Stimulated activated CD4-positive, alpha-beta T cell treated with anti-CD3 and anti-CD28 coated beads, Interleukin-15, amount 100 ng/mL, for 24 hours (primary cell): ENCODE data around the gene ABCB8.

Experiments used
- DNase-seq: peaks from one replicate; pipeline ENCODE4 v3.0.0-alpha.2; 2020

Gene ABCB8

DNA sequence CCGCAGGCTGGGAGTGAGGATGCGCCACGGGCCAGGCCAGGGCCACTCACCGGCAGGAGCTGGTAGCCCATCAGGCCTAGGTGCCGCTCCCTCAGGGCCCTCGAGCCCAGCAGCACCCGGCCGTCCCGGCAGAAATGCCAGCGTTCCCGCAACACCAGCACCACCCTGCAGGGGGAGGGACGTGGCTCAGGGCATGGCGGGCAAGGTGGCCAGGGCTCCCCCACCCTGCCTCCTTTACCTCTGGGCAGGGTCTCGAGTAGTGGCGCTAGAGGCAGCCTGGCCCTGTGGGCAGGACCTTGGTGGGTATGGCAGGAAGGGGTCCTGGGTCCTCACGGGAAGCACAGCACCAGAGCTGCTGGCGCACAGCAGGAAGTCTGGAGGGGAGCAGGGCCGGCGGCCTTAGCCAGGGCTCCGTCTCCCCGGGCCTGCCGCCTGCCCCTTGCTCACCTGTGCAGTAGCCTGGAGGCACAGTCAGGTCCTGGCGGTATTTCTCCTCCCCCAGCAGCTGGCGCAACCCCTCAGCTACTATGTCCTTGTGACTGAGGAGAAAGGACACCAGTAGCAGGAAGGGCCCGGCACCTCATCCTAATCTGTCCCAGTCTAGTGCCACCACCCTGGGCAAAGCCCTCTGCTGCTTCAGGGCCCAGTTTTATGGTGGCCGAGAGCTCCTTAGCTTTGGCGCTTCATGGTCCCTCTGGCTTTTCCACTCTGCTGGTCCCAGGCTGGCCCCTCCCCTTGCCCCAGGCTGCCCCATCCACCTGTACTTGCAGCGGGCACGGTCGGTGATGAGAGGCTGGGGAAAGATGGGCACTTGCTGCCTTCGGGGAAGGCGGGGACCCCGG, 48.8 kb downstream of the ABCB8 start:
- DNase-seq = peak; percentile 45

GRCh38 chr7:151077705-151078232, 49.5 kb downstream of the ABCB8 start:
- DNase-seq = no peak

DNA sequence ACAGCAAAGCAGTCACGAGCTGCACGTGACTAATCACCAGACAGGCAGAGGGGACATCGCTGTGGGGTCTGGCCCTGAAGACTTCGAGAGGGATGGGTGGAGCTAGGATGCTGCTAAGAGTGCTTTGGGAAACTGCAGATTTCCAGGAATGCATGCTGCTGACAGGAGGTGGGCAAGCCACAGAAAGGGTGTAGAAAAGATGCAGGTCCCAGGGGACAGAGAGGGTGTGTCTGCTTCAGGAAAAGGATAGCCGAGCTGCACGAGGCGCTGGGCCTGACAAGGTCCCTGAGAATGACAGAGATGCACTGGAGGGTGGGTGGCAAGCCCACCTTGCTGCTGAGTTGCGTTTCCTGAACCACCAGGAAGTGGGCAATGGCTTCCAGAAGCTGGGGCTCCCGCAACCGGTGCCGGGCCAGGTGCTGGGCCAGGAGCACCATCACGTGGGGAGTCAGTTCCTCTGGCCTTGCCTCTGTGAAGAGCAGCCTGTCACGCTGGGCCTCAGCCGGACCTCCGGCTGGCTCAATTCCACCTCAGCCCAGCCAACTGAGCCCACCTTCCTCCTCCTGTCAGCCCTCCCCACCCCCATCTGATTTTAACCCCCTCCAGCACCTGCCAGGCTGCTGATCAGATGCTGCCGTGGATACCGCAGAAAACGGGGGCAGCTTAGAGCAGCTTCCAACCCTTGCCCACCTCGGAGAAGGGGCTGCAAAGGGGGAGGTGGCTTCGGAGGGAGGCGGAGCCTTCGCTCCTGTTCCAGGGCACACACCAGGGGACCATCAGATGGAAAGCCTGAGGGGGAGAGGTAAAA, 50.2 kb downstream of the ABCB8 start:
- no peak for DNase-seq

GRCh38 chr7:151079199-151079910, 51.1 kb downstream of the ABCB8 start:
- no peak for DNase-seq

DNA sequence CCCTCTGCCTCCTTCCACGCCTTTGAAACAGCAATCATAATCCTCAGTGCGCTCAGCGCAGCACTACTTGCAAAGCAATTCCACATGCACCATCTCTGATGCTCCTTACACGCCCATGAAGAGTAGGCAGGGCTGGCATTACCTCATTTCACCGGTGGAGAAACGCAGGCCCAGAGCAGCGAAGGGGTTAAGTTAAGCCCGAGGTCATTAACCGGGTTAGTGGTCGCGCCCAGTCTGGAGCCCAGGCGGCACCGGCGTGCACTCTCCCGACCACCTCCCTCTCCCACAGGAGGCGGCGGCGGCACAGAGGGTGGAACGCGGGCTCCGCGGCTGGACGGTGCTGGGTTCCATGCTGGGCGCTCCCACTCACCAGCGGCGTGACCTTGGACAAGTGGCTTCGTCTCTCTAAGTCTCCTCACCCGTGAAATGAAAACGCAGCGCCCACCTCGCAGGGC, 51.8 kb downstream of the ABCB8 start:
- DNase-seq = no peak

- DNase-seq = peak; percentile 93
These were observed 52.4 kb downstream of the ABCB8 start, which contains the start of gene FASTK for GRCh38 chr7:151080522-151081169. FASTK (minus strand) TSS chr7:151080809; CDS start chr7:151080766, 43 bp downstream.

DNA sequence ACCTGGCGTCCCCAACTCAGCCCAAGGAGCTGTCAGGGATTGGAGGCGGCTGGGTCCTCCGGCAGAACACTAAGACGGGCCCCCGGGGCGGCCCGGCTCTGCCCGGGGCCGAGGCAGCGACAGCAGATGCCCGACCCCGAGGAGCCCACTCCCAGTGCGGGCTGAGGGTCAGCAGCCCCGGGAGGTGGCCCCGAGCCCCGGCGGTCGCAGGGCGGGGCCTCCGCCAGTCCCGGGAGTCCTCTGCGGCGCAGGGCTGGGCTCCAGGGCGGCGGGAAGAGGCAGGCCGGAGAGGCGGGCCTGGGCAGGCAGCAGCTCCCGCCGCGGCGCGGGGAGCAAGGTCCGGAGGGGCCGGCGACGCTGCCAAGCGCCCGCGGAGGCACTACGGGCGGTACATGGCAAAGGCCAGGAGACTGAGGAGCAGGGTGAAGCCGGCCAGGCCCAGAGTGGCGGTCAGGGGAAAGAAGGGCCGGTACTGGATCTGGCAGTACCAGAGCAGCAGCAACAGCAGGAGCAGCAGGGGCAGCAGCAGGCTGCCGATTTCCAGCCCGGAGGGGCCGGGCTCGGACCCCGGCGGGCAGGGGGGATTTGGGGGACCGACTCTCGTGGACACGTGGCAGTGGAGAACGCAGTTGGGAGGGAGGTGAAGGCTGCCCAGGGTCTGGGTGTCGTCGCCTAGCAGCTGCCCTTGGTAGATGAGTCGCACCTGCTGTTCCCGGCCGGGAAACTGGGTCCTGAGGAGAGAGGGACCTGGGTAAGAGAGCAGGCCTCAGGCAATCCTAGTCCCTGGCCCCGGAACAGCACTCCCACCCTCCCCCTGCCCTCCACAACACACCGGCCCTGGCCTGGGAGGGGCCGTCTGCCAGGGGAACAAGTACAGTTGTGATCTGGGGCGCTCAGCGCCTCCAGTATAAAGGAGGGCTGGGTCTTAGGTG, 53.2 kb downstream of the ABCB8 start:
- DNase-seq = no peak

DNA sequence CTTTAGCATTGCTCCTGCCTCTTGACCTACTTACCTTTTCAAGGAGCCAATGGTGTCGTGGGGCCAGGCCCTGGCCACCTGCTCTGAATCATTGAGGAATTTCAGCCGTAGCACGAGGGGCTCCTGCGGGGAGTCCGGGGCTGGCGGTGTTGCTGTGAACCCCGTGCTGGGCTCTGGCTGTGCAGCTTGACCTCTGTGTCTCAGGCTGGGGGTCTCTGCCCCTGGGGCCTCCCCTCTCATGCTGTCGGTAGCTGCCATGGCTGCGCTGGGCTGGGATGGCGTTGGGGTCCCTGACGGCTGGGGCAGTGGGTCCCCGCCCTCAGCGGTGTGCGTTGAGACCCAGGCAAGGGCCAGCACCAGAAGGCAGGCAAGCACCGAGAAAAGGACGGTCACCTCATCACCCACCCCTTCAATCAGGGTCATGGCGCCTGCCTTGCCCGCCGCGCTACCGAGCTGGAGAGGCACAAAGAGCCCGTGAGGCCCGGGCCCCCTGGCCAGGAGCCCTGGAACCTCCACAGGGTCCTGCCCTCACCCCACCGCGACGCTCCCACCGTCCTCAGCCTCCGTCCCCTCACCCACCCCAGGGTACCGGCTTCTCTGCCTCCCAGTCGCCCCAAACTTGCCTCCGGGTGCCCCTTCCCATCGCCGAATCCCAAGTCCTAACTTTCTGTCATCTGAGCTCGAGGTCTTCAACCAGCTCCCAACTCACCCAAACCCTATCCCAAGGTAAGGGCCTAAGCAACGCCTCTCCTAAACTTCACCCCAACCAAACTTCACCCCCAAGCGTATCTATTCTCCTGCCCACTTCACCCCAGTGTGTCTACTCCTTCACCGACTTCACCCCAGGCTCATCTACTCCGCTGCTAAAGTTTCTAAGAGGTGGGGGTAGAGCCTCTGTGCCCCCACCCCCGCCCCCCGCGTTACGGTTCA, 54.2 kb downstream of the ABCB8 start:
- no peak for DNase-seq

DNA sequence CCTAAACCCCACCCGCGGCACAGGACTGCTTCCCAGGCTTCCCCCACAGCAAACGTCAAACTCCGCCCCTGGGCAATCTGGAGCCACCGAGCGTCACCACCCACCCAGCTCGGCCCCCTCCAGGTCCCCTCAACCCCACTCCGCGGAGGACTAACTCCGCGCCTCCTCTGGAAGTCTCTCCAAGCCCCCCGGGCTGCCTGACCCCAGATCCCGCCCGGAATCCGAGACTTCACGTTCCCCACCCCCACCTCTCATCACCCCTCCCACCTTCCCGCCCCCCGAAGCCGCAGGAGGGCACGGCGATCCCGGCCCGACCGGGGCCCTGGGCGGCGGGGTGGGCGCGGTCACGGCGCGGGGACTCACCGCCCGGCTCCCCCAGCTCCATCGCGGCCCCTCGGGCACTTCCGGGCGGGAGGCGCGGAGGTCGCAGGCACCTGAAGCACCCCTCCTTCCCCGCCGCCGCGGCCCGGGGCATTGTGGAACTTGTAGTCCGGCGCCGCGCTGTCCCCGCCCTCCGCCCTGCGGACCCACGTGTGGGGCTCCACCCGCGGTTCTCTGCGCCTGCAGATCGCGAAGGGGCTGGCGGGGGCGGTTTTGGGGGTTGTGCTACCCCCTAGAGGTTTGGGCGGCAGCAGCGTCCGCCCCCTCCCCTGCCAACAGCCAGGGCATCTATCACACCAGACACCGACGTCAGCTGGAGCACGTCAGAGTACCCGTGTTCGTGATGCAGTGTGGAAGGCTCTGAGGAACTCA, 55.0 kb downstream of the ABCB8 start, which contains the start of gene TMUB1:
Gene TMUB1 (minus strand): TSS at position 423 of the 753 bp plus-strand sequence. CDS start 930 bp downstream, outside the sequence.
- DNase-seq = peak; percentile 92

DNA sequence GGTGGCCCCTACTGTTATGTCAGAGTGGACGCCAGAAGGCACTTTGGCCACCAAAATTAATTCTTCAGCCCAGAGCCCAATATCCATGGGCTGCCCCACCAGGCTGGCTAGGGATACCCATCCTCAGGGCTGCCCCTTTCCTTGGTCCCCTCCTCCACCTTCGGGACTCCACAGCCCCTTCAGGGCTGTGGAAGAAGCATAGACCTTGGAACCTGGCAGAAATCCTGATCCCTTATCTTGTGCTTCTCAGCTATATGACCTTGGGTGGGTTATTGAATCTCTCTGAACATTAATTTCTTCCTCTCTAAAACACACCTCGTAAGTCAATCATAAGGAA, 55.5 kb downstream of the ABCB8 start:
- DNase-seq = no peak

DNA sequence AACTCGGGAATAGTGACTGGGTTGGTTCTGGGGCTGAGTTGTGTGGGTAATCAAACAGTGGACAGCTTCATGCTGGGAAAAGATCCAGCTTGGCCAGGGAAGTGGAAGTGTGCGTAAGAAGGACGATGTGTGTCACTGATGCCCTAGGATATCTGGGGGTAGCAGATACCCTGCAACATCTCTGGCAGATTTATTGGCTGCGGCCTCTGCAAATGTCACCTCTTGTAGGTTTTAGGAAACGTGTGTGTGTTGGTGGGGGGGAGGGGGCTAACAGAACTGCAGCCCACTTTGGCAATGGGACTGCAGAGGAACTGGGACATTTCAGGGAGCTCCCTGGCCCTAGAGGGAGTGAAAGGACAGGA, 57.1 kb downstream of the ABCB8 start:
- no peak for DNase-seq

DNA sequence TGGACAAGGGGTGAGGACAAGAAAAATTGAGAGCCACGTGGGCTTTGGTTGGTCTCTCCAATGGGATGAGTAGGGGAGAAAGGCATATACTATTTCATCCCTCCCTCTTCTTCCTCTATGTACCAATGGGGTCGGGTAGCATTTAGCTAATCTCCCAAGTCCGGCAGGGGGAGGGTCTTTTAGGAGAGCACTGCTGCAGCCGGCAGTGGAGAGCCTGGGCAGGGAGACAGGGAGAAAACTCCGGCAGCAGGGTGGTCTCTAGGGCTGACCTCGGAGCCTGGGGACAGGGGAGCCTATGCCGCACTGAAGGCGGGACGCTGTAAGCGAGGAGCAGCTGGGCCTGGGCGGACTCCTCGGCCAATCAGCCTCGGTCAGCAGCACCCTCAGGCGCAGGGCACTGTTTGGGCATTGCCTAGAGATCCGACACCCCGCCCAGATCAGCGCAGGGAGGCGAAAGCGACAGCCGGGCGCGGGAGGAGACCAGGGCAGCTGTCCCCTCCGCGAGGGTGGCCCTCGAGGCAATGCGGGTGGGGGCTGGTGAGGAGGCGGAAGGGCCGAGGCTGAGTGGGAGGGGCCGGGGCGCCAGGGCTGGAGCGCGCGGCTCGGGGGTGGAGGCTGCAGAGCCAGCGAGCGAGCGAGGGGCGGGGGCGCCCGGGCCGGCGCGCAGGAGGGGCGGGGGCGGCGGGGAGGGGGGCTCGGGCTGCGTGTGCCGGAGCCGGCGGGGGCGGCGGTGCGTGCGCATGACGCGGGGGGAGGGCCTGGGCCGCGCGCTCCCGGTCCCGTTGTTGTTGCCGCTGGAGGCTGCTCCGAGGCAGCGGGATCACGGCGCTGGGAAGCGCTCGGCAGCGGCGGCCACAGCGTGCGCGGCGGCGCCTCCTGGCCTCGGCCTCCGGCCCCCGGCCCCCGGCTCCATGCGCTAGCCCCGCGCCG, 57.7 kb downstream of the ABCB8 start, which contains the start of gene AGAP3:
Gene AGAP3 (plus strand): TSS at position 785 of the 930 bp plus-strand sequence. CDS start 267 bp downstream, outside the sequence.
- DNase-seq = peak; percentile 74

- DNase-seq = peak; percentile 56
These were observed 58.6 kb downstream of the ABCB8 start for GRCh38 chr7:151086802-151087244.

GRCh38 chr7:151087245-151088018, 59.2 kb downstream of the ABCB8 start:
- DNase-seq = peak; percentile 55

- DNase-seq = no peak
These were observed 60.0 kb downstream of the ABCB8 start for GRCh38 chr7:151088019-151088855.
